GM19468 (cell line): Measurements from ENCODE around the gene ANAPC10.
"Not testable (repeated sequence)": the region's sequence is repeated elsewhere in the genome, so short reads cannot be mapped to it uniquely, and the experiment has no call there.

Experiments
- ATAC-seq: cut with Tn5 transposase; IDR thresholded peaks from one replicate; pipeline ENCODE4 v1.9.1; 2021; ENCODE audit warnings: mild to moderate bottlenecking, moderate library complexity, moderate number of reproducible peaks; ENCODE audit not compliant: unreplicated experiment; ENCODE audit errors: extremely low read depth

The ANAPC10 gene

GRCh38 chr4:145097821-145098674 lies at the start of gene ANAPC10, which contains the start of gene ABCE1:
TSS of gene ANAPC10 (minus strand) at chr4:145098196. CDS start at chr4:145096099, 2,097 bp downstream.
TSS of gene ABCE1 (plus strand) at chr4:145098311. CDS start at chr4:145104413, 6,102 bp downstream.
- peak; percentile 86 for ATAC-seq

- ATAC-seq, result not testable (repeated sequence)
These were observed 38.2 kb upstream of the ANAPC10 start for GRCh38 chr4:145136219-145136618.

GRCh38 chr4:145132511-145133098 lies 34.6 kb upstream of the ANAPC10 start:
- peak; percentile 69 for ATAC-seq

GRCh38 chr4:145131848-145132247 lies 33.9 kb upstream of the ANAPC10 start:
- no peak for ATAC-seq

- no peak for ATAC-seq
These were observed 32.9 kb upstream of the ANAPC10 start for GRCh38 chr4:145130788-145131399.

- no peak for ATAC-seq
These were observed 32.1 kb upstream of the ANAPC10 start for GRCh38 chr4:145130130-145130529.

- ATAC-seq, result no peak
These were observed 27.4 kb upstream of the ANAPC10 start for GRCh38 chr4:145125396-145125795.

- ATAC-seq, result no peak
These were observed 10.1 kb upstream of the ANAPC10 start for GRCh38 chr4:145108128-145108527.

GRCh38 chr4:145107126-145107525 lies 9.1 kb upstream of the ANAPC10 start:
- ATAC-seq, result no peak

- no peak for ATAC-seq
These were observed 5.5 kb upstream of the ANAPC10 start for GRCh38 chr4:145103496-145103895.

GRCh38 chr4:145102619-145103018 lies 4.6 kb upstream of the ANAPC10 start:
- ATAC-seq, result no peak

GRCh38 chr4:145101091-145101490 lies 3.1 kb upstream of the ANAPC10 start:
- ATAC-seq, result no peak

GRCh38 chr4:145099653-145100052 lies 1.7 kb upstream of the ANAPC10 start:
- ATAC-seq, result no peak

GRCh38 chr4:145098675-145099037 lies 660 bp upstream of the ANAPC10 start:
- ATAC-seq, result no peak

- ATAC-seq, result no peak
These were observed 620 bp downstream of the ANAPC10 start for GRCh38 chr4:145097331-145097820.

GRCh38 chr4:145093638-145094037 lies 4.4 kb downstream of the ANAPC10 start:
- no peak for ATAC-seq

GRCh38 chr4:145090380-145090779 lies 7.6 kb downstream of the ANAPC10 start:
- no peak for ATAC-seq

- ATAC-seq, result no peak
These were observed 13.9 kb downstream of the ANAPC10 start for GRCh38 chr4:145083891-145084605.

GRCh38 chr4:145081756-145082155 lies 16.2 kb downstream of the ANAPC10 start:
- no peak for ATAC-seq

- ATAC-seq, result no peak
These were observed 21.5 kb downstream of the ANAPC10 start for GRCh38 chr4:145076469-145076855.
